HEK293 (cell line): Measurements from ENCODE around the gene PEAK3.

Experiments
- CTCF ChIA-PET: fragments of 350-600 bp; formaldehyde crosslinking; extraction: SDS; loops from one replicate; lab custom pipeline; 2021; ENCODE audit warnings: antibody characterized with exemption; lab: Yijun Ruan, JAX
- POLR2A ChIA-PET: fragments of 300-600 bp; formaldehyde crosslinking; extraction: SDS; loops from one replicate; lab custom pipeline; 2020; ENCODE audit warnings: antibody characterized with exemption, inconsistent platforms; lab: Yijun Ruan, JAX
- H3K27ac ChIP-seq: fragments of 200-500 bp; sonication (Bioruptor generic); 2 replicates; pipeline ENCODE4 v1.5.1; 2014; ENCODE audit warnings: low read depth, low read length, control low read depth, inconsistent platforms; ENCODE audit errors: extremely low read depth
- H3K36me3 ChIP-seq, 2 experiments: fragments of 200-500 bp in 1 of 2; sonication (Bioruptor generic) in 1 of 2; 1 replicate in 1 of 2; 2 replicates in 1 of 2; pipeline ENCODE4 v1.5.1; 2014 to 2017; ENCODE audit warnings: inconsistent platforms in 2 of 2, low read length in 2 of 2; ENCODE audit not compliant: control insufficient read depth in 2 of 2, insufficient read depth in 1 of 2
- H3K4me1 ChIP-seq: fragments of 200-500 bp; sonication (Bioruptor generic); 2 replicates; pipeline ENCODE4 v1.5.1; 2014; ENCODE audit warnings: mild to moderate bottlenecking, low read length, inconsistent platforms; ENCODE audit not compliant: control insufficient read depth, insufficient read depth
- H3K4me3 ChIP-seq: 2 replicates; pipeline ENCODE4 v1.5.1; 2011; ENCODE audit warnings: low read depth, mild to moderate bottlenecking, control low read depth, low read length, moderate library complexity
- H3K9me3 ChIP-seq: fragments of 200-500 bp; sonication (Bioruptor generic); 2 replicates; pipeline ENCODE4 v1.5.1; 2014; ENCODE audit warnings: low read depth, low read length, inconsistent platforms; ENCODE audit not compliant: control insufficient read depth, insufficient read depth
- EGR2 ChIP-seq: fragments of 450-650 bp; formaldehyde crosslinking; IDR thresholded peaks from 2 replicates; pipeline ENCODE4 v1.5.1; 2016; ENCODE audit warnings: low read depth, missing biosample characterization, missing genetic modification characterization
- GLIS2 ChIP-seq: fragments of 450-650 bp; formaldehyde crosslinking; IDR thresholded peaks from 2 replicates; pipeline ENCODE4 v1.5.1; 2016; ENCODE audit warnings: missing biosample characterization, missing genetic modification characterization
- IKZF3 ChIP-seq: fragments of 450-650 bp; IDR thresholded peaks from 2 replicates; pipeline ENCODE4 v1.5.0; 2018; ENCODE audit warnings: missing biosample characterization, mild to moderate bottlenecking, missing genetic modification characterization, moderate library complexity
- KLF1 ChIP-seq: fragments of 450-650 bp; formaldehyde crosslinking; IDR thresholded peaks from 2 replicates; pipeline ENCODE4 v1.5.1; 2016; ENCODE audit warnings: missing biosample characterization, missing genetic modification characterization
- KLF17 ChIP-seq: fragments of 450-650 bp; formaldehyde crosslinking; IDR thresholded peaks from 2 replicates; pipeline ENCODE4 v1.5.1; 2016; ENCODE audit warnings: missing biosample characterization, missing genetic modification characterization
- KLF8 ChIP-seq: fragments of 450-650 bp; formaldehyde crosslinking; IDR thresholded peaks from 2 replicates; pipeline ENCODE4 v1.5.1; 2016; ENCODE audit warnings: missing biosample characterization, missing genetic modification characterization
- OVOL3 ChIP-seq: fragments of 450-650 bp; formaldehyde crosslinking; IDR thresholded peaks from 2 replicates; pipeline ENCODE4 v1.5.1; 2016; ENCODE audit warnings: missing biosample characterization, missing genetic modification characterization
- PATZ1 ChIP-seq: fragments of 450-650 bp; formaldehyde crosslinking; IDR thresholded peaks from 2 replicates; pipeline ENCODE4 v1.5.1; 2016; ENCODE audit warnings: missing biosample characterization, missing genetic modification characterization
- RBAK ChIP-seq: fragments of 450-650 bp; formaldehyde crosslinking; IDR thresholded peaks from 2 replicates; pipeline ENCODE4 v1.5.1; 2016; ENCODE audit warnings: missing biosample characterization, missing genetic modification characterization
- SALL2 ChIP-seq: fragments of 450-650 bp; formaldehyde crosslinking; IDR thresholded peaks from 2 replicates; pipeline ENCODE4 v1.5.0; 2017; ENCODE audit warnings: missing biosample characterization, mild to moderate bottlenecking, missing genetic modification characterization, borderline replicate concordance
- SCRT1 ChIP-seq: fragments of 450-650 bp; formaldehyde crosslinking; IDR thresholded peaks from 2 replicates; pipeline ENCODE4 v1.5.1; 2016; ENCODE audit warnings: missing biosample characterization, missing genetic modification characterization, borderline replicate concordance
- YY1 ChIP-seq: fragments of 450-650 bp; formaldehyde crosslinking; IDR thresholded peaks from 2 replicates; pipeline ENCODE4 v1.5.1; 2018; ENCODE audit warnings: missing biosample characterization, missing genetic modification characterization
- YY2 ChIP-seq: fragments of 450-650 bp; formaldehyde crosslinking; IDR thresholded peaks from 2 replicates; pipeline ENCODE4 v1.5.1; 2016; ENCODE audit warnings: missing biosample characterization, missing genetic modification characterization
- ZBTB20 ChIP-seq: fragments of 450-650 bp; formaldehyde crosslinking; IDR thresholded peaks from 2 replicates; pipeline ENCODE4 v1.5.1; 2016; ENCODE audit warnings: missing biosample characterization, missing genetic modification characterization
- ZFHX2 ChIP-seq: fragments of 450-650 bp; formaldehyde crosslinking; conservative IDR thresholded peaks from 2 replicates; pipeline ENCODE4 v1.5.1; 2016; ENCODE audit warnings: missing biosample characterization, missing genetic modification characterization
- ZNF132 ChIP-seq: fragments of 450-650 bp; formaldehyde crosslinking; IDR thresholded peaks from 2 replicates; pipeline ENCODE4 v1.5.1; 2017; ENCODE audit warnings: missing biosample characterization, missing genetic modification characterization, borderline replicate concordance
- ZNF2 ChIP-seq: fragments of 450-650 bp; formaldehyde crosslinking; IDR thresholded peaks from 2 replicates; pipeline ENCODE4 v1.5.1; 2016; ENCODE audit warnings: missing biosample characterization, missing genetic modification characterization
- ZNF214 ChIP-seq: fragments of 450-650 bp; formaldehyde crosslinking; IDR thresholded peaks from 2 replicates; pipeline ENCODE4 v1.5.1; 2017; ENCODE audit warnings: missing biosample characterization, mild to moderate bottlenecking, missing genetic modification characterization, borderline replicate concordance
- ZNF23 ChIP-seq: fragments of 450-650 bp; formaldehyde crosslinking; IDR thresholded peaks from 2 replicates; pipeline ENCODE4 v1.5.1; 2016; ENCODE audit warnings: missing biosample characterization, missing genetic modification characterization, borderline replicate concordance
- ZNF530 ChIP-seq: fragments of 450-650 bp; formaldehyde crosslinking; IDR thresholded peaks from 2 replicates; pipeline ENCODE4 v1.5.1; 2016; ENCODE audit warnings: low read depth, missing biosample characterization, missing genetic modification characterization
- ZNF548 ChIP-seq: fragments of 450-650 bp; formaldehyde crosslinking; IDR thresholded peaks from 2 replicates; pipeline ENCODE4 v1.5.1; 2016; ENCODE audit warnings: missing biosample characterization, missing genetic modification characterization
- ZNF677 ChIP-seq: fragments of 450-650 bp; IDR thresholded peaks from 2 replicates; pipeline ENCODE4 v1.5.0; 2018; ENCODE audit warnings: missing biosample characterization, mild to moderate bottlenecking, missing genetic modification characterization, moderate library complexity
- ZNF791 ChIP-seq: fragments of 450-650 bp; formaldehyde crosslinking; IDR thresholded peaks from 2 replicates; pipeline ENCODE4 v1.5.1; 2016; ENCODE audit warnings: missing biosample characterization, missing genetic modification characterization
- ZNF837 ChIP-seq: fragments of 450-650 bp; formaldehyde crosslinking; IDR thresholded peaks from 2 replicates; pipeline ENCODE4 v1.5.1; 2016; ENCODE audit warnings: missing biosample characterization, missing genetic modification characterization
- TF ChIP-seq, protein P1 (sequence below): fragments of 450-650 bp; formaldehyde crosslinking; IDR thresholded peaks from 2 replicates; pipeline ENCODE4 v1.5.1; 2017; ENCODE audit warnings: missing biosample characterization, missing genetic modification characterization
- TF ChIP-seq, protein P2 (sequence below): fragments of 450-650 bp; formaldehyde crosslinking; IDR thresholded peaks from 2 replicates; pipeline ENCODE4 v1.5.1; 2016; ENCODE audit warnings: missing biosample characterization, missing genetic modification characterization

PEAK3 gene

DNA sequence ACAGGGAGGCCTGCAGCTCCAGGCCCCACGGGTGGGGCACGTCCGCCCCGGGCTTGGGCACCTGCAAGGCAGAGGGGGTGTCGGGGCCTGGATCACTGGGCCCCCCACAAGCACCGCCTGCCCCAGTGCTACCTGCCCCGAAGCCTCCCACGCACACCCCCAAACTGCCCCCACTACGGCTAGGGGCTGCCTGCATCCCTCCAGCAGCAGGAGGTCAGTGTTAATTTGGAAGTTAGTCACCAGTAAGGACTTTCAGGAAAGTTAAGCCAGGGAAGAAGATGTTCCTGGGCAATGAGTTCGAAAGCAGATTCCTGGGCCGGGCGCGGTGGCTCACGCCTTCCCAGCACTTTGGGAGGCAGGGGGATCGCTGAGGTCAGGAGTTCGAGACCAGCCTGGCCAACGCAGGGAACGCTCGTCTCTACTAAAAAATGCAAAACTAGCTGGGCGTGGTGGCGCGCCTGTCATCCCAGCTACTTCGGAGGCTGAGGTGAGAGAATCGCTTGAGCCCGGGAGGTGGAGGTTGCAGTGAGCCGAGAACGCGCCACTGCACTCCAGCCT, 5.5 kb downstream of the PEAK3 start:
- no peak overlapping the region for H3K27ac ChIP-seq
- peak; percentile 29; the same call in 1 of the 2 replicates for TF ChIP-seq KLF1 (tag by site-specific recombination)
- peak; percentile 33; the same call in 1 of the 2 replicates for TF ChIP-seq GLIS2 (tag by site-specific recombination)
- TF ChIP-seq KLF8 (tag by site-specific recombination), result peak; percentile 62; the same call in 1 of the 2 replicates
- 0 out of 2 replicates have a peak, but pooled peaks have one; percentile 13 for TF ChIP-seq ZNF2
- TF ChIP-seq, protein P1, sequence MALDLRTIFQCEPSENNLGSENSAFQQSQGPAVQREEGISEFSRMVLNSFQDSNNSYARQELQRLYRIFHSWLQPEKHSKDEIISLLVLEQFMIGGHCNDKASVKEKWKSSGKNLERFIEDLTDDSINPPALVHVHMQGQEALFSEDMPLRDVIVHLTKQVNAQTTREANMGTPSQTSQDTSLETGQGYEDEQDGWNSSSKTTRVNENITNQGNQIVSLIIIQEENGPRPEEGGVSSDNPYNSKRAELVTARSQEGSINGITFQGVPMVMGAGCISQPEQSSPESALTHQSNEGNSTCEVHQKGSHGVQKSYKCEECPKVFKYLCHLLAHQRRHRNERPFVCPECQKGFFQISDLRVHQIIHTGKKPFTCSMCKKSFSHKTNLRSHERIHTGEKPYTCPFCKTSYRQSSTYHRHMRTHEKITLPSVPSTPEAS (tag by site-specific recombination), result no peak
- no peak for TF ChIP-seq ZNF530 (tag by site-specific recombination)
- TF ChIP-seq ZFHX2 (tag by site-specific recombination), result peak; percentile 62
- TF ChIP-seq ZBTB20 (tag by site-specific recombination), result 0 out of 2 replicates have a peak, but pooled peaks have one; percentile 37
- peak; percentile 39; the same call in 1 of the 2 replicates for TF ChIP-seq PATZ1 (tag by site-specific recombination)
- TF ChIP-seq ZNF132, result no peak
- TF ChIP-seq RBAK (tag by site-specific recombination), result peak; percentile 60; the same call in 1 of the 2 replicates
- peaks cover 6 to 28% of the 10 kb centered on the region in 2 experiments; a peak in 2 of 3 replicates for H3K36me3 ChIP-seq
- CTCF ChIA-PET, result interaction anchor here (0.6 to 4.3 kb wide), 7 partner anchors 11 to 502 kb away, joined by 3 to 25 read pairs (median 4); no protein-coding TSS in a partner anchor
- POLR2A ChIA-PET, result interaction anchor here (1.2 kb wide), 1 partner anchor 51 kb away, joined by 3 read pairs; no protein-coding TSS in a partner anchor
- H3K4me3 ChIP-seq, result no peak overlapping the region
- no peaks in the 10 kb centered on the region for H3K9me3 ChIP-seq
- 0 out of 2 replicates have a peak, but pooled peaks cover 2% of the 10 kb centered on the region for H3K4me1 ChIP-seq

DNA sequence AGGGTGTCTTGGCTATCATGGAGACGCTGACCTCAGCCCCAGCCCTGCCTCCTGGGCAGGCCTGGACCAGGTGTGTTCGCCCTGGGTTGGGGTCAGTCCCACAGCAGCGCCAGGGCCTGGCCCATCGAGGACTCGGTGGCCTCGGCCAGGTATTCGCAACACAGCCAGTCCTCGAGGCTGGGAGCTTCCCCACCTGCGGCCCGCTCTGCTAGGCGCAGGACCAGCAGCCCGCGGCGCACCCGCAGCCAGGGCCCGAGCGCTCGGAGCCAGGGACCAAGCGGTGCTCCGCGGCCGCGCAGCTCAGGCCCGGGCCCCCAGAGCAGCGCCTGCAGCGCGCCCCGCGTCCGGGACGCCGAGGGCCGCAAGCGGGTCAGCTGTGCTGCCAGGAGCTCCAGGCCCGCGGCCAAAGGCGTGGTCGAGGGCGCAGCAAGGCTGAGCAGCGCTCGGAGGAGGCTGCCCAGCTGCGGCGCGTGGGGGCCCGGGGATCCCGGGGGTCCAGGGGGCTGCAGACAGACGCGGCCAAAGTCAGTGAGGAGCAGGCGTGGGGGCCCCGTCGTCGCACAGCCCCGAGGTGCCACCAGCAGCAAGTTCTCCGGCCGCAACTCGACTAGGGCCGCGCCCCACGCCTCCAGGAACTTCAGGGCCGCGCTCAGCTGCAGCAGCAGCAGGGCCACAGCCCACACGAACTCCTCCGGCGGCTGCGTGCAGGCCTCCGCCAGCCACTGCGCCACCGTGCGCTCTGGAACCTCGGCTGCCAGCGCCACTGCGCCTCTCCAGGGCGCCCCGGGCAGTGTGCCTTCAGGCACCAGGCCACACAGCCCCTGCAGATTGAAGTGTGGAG, 6.2 kb downstream of the PEAK3 start:
- no peak for TF ChIP-seq YY2 (tag by site-specific recombination)
- TF ChIP-seq EGR2 (tag by site-specific recombination), result no peak
- TF ChIP-seq, protein P2, sequence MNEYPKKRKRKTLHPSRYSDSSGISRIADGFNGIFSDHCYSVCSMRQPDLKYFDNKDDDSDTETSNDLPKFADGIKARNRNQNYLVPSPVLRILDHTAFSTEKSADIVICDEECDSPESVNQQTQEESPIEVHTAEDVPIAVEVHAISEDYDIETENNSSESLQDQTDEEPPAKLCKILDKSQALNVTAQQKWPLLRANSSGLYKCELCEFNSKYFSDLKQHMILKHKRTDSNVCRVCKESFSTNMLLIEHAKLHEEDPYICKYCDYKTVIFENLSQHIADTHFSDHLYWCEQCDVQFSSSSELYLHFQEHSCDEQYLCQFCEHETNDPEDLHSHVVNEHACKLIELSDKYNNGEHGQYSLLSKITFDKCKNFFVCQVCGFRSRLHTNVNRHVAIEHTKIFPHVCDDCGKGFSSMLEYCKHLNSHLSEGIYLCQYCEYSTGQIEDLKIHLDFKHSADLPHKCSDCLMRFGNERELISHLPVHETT, result no peak
- TF ChIP-seq ZNF837 (tag by site-specific recombination), result no peak
- no peak for TF ChIP-seq KLF17
- TF ChIP-seq ZNF23 (tag by site-specific recombination), result no peak
- no peak for TF ChIP-seq IKZF3
- no peak for TF ChIP-seq SALL2 (tag by site-specific recombination)
- TF ChIP-seq ZNF677 (tag by site-specific recombination), result no peak
- TF ChIP-seq ZNF214, result no peak
- TF ChIP-seq ZNF548, result no peak
- no peak for TF ChIP-seq OVOL3 (tag by site-specific recombination)
- no peak for TF ChIP-seq SCRT1 (tag by site-specific recombination)
- TF ChIP-seq YY1 (tag by site-specific recombination), result no peak
- no peak for TF ChIP-seq ZNF791 (tag by site-specific recombination)
- peaks cover 6 to 32% of the 10 kb centered on the region in 2 experiments; a peak in 2 of 3 replicates for H3K36me3 ChIP-seq
- CTCF ChIA-PET, result interaction anchor here (0.6 to 4.3 kb wide), 12 partner anchors 12 to 426 kb away, joined by 3 to 25 read pairs (median 4); partner anchors contain the start of gene GNG7
- H3K4me1 ChIP-seq, result 0 out of 2 replicates have a peak, but pooled peaks cover 2% of the 10 kb centered on the region
- H3K27ac ChIP-seq, result no peak overlapping the region
- POLR2A ChIA-PET, result interaction anchor here (0.6 to 1.2 kb wide), 4 partner anchors 27 to 303 kb away, joined by 3 read pairs; no protein-coding TSS in a partner anchor
- H3K9me3 ChIP-seq, result no peaks in the 10 kb centered on the region
- no peak overlapping the region for H3K4me3 ChIP-seq
